Lower lobe of right lung (tissue), 2 donors: ENCODE results near the gene BEND7. TPM values are rescaled to one million over a fixed set of nuclear protein-coding genes. Genes with fewer than 3 reads are reported as not detected.

ENCODE experiments used
- ATAC-seq, 2 donors: fragments of 200-7000 bp; cut with Tn5 transposase; one replicate each; pipeline ENCODE4 v1.9.1; 2020 to 2022; ENCODE audit warnings: mild to moderate bottlenecking in 2 of 2, moderate library complexity in 2 of 2
- DNase-seq: peaks from one replicate; pipeline ENCODE4 v3.0.0-alpha.2; 2020
- H3K27ac ChIP-seq: fragments of 200-600 bp; one replicate; pipeline ENCODE4 v1.8.0; 2022
- H3K27me3 ChIP-seq: fragments of 200-600 bp; one replicate; pipeline ENCODE4 v1.8.0; 2022; ENCODE audit warnings: low read depth
- H3K36me3 ChIP-seq: fragments of 200-600 bp; one replicate; pipeline ENCODE4 v1.8.0; 2022; ENCODE audit warnings: mild to moderate bottlenecking
- H3K4me1 ChIP-seq: fragments of 200-600 bp; one replicate; pipeline ENCODE4 v1.8.0; 2022
- H3K4me3 ChIP-seq: fragments of 200-600 bp; one replicate; pipeline ENCODE4 v1.8.0; 2022; ENCODE audit warnings: mild to moderate bottlenecking
- H3K9me3 ChIP-seq: fragments of 200-600 bp; one replicate; pipeline ENCODE4 v1.8.0; 2022
- CTCF ChIP-seq: fragments of 200-600 bp; IDR thresholded peaks from one replicate; pipeline ENCODE4 v1.8.0; 2022; ENCODE audit warnings: antibody characterized with exemption, mild to moderate bottlenecking
- intact Hi-C: fragments of 100-400 bp; cut with DNase I; formaldehyde crosslinking; loops from one replicate; pipeline ENCODE4 v1.11.0; 2022
- total RNA-seq: library from RNA; stranded (reverse); fragmentation: NEBNext Ultra II Directional; extraction: Animal tissue kit (Norgen Biotek cat#: 25700); gene quantifications from one replicate; pipeline ENCODE4 v1.2.1, GENCODE V29; 2021
- donor health status: DM: no; HTN: yes; CAD: no; lungs with severe emphysema.

Gene BEND7
- total RNA-seq, 1 donor from 2014 or later = 16.9 TPM

GRCh38 chr10:13395540-13395939 is 133.3 kb downstream of the BEND7 start:
- H3K4me1 ChIP-seq = no peaks in the 10 kb centered on the region
- no peak for TF ChIP-seq CTCF
- H3K4me3 ChIP-seq = no peak overlapping the region
- no peak for DNase-seq
- no peaks in the 10 kb centered on the region for H3K27me3 ChIP-seq
- H3K27ac ChIP-seq = no peak overlapping the region
- no peaks in the 10 kb centered on the region for H3K36me3 ChIP-seq
- intact Hi-C loops = no loop called here
- no peaks in the 10 kb centered on the region for H3K9me3 ChIP-seq
- ATAC-seq = no peak

GRCh38 chr10:13393640-13394039 is 135.2 kb downstream of the BEND7 start:
- TF ChIP-seq CTCF = no peak
- no peaks in the 10 kb centered on the region for H3K4me1 ChIP-seq
- H3K27me3 ChIP-seq = no peaks in the 10 kb centered on the region
- no peak for DNase-seq
- no peak overlapping the region for H3K4me3 ChIP-seq
- no peaks in the 10 kb centered on the region for H3K36me3 ChIP-seq
- intact Hi-C loops = no loop called here
- H3K27ac ChIP-seq = no peak overlapping the region
- no peaks in the 10 kb centered on the region for H3K9me3 ChIP-seq
- no peak for ATAC-seq

GRCh38 chr10:13392701-13393100 is 136.1 kb downstream of the BEND7 start:
- Histone ChIP-seq H3K4me1 (no peaks in the 10 kb centered on the region), H3K27me3 (no peaks in the 10 kb centered on the region), H3K9me3 (no peaks in the 10 kb centered on the region), H3K27ac (no peak overlapping the region), H3K36me3 (no peaks in the 10 kb centered on the region), H3K4me3 (no peak overlapping the region)
- no peak for DNase-seq
- intact Hi-C loops = no loop called here
- TF ChIP-seq CTCF = no peak
- no peak for ATAC-seq

Other genes with a start within 250 kb of the BEND7 start
- gene PHYH, start 228.9 kb downstream of the BEND7 start, total RNA-seq = 30.3 TPM
- 35.9 TPM for gene SEPHS1, start 180.7 kb downstream of the BEND7 start, total RNA-seq
- gene PRPF18, start 58.0 kb upstream of the BEND7 start, total RNA-seq = 22.5 TPM